ENCODE data around the gene B4GALNT2.
"Not testable (repeated sequence)": the region's sequence is repeated elsewhere in the genome, so short reads cannot be mapped to it uniquely, and the experiment has no call there.

Gene B4GALNT2

GRCh38 chr17:49180998-49181635 is 48.5 kb downstream of the B4GALNT2 start:
- DNase-seq (ENCODE audit: low read depth in 2 of 2): no peak

DNA sequence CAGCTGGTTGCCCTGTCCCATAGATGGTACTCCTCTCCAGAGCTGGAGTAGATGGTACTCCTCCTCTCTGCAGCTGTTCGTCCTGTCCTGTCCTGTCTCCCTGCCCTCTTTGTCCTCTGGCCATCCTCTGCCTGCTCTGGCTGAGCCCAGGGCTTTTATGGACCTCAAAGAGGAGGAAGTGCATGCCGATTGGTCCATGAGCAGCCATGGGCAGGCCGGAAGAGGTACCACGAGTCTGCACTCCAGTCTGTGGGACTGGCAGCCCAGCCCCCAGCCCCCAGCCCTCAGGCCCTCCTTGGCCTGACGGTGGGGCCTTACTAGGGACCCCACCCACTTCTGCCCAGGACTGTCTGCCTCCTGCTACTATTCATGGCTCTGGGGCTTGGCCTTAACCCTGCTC is 50.8 kb downstream of the B4GALNT2 start:
- DNase-seq (ENCODE audit: low read depth in 2 of 2): no peak

- no peak for DNase-seq (ENCODE audit: low read depth in 2 of 2)
These were observed 51.2 kb downstream of the B4GALNT2 start for GRCh38 chr17:49183801-49184200.

GRCh38 chr17:49184522-49184921 is 52.0 kb downstream of the B4GALNT2 start:
- not testable (repeated sequence) for DNase-seq (ENCODE audit: low read depth in 2 of 2)

GRCh38 chr17:49185381-49185780 is 52.8 kb downstream of the B4GALNT2 start:
- not testable (repeated sequence) for DNase-seq (ENCODE audit: low read depth in 2 of 2)

GRCh38 chr17:49187301-49187700 is 54.7 kb downstream of the B4GALNT2 start:
- DNase-seq (ENCODE audit: low read depth in 2 of 2): no peak

DNA sequence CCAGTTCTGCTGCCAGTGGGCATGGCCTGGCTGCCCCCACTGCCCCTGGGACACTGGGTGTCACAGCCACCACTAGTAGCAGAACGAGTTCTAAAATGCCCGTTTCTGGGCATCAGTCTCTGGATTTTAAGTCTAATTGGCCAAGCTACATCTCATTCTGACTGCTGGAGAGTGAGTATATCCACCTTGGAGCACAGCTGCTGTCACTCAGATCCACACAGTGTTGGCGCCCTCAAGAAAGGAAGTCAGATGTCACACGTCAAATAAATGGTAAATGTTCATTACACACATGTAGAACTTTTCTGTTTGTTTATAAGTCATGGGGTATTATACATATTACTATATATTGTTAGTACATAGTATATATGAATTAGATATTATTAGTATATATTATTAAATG is 58.4 kb downstream of the B4GALNT2 start:
- no peak for DNase-seq (ENCODE audit: low read depth in 2 of 2)

DNA sequence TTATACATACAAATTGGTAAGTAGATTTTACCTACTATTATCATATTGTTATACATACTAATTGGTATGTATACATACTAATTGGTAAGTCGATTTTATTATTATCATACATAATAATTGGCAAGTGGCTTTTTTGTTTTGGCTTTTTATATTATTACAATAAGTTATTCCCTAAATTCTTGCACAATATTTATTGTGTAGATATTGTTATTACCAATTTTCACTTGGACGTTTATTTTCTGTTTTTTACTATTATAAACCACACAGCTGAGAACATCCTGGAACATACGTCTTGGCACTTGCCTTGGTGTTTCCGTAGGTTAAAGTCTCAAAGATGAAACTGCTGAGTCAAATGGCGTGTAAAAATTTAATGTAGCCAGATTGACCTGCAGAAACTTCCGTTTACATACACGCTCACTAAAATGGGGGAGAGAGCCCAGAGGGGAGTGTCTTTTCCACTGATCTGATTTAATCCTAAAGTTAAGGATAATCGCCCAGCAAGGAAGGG is 58.9 kb downstream of the B4GALNT2 start:
- no peak for DNase-seq (ENCODE audit: low read depth in 2 of 2)

DNA sequence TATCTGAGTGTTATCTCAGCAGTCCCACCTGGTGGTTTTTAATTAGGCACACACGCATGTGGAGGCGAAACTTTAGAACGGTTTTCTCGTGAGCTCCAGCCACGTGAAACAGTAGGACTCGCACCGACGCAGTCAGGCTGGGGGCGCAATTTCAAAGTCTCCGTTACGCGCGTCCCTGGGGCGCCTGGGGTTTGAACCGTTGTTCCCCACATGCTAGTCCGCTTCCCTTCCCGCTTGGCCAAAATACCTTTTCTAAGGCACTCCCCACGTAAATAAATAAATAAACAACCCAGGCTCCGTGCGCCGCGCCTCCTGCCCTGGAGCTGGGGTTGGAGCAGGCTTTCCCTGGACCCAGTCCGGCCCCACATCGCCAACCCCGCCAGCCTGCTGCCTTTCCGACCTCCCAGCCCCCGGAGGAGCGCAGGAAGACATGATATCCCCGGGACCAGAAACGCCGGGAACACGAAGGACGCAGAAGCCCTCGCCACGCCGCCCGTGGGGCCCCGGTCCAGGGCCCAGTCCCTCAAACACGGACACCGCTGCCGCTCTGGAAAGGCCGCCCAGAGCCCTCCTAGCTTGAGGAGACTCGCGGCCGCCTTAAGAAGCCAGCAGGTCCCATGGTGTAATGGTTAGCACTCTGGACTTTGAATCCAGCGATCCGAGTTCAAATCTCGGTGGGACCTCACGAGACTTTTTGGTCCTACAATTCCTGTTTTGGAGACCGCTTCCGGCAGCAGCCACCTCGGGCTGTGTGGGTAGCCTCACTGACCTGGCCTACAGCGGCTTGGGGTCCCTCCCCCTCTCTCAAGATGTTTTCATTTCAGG is 59.6 kb downstream of the B4GALNT2 start:
- DNase-seq (ENCODE audit: low read depth in 2 of 2): peak; percentile 82 to 90

DNA sequence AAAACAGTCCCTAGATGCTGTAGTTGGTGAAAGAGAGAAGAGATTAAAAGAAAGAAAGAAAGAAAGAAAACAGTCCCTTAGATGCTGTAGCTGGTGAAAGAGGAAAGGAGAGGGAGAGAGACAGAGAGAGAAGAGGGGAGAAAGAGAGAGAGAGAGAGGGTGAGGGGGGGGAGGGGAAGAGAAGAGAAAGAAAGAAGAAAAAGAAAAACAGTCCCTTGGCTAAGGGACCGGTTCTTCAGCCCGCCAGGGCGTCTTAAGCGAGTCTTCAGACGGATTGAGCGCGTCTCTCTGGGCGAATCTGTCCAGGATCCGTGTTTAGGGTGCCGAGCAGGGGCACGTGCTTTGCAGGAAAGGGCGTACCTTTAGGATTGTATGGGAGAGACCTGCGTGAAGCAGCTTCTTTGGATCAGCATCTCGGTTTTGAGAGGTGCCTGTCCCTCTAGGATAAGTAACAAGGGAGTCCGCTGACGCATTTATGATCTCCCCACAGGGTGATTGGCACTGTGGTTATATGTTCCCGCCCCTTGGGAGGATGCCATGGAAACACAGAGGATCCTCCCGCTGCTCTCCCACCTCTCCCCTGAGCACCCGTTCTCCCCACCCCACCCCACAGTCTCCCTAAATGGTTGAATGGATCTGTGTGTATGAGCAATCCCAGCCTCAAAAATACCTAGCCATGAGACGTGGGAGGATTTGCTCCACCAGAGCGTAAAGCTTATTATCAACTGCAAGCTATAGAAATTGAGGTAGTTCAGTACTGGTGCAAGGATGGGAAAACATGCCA is 61.1 kb downstream of the B4GALNT2 start:
- no peak for DNase-seq (ENCODE audit: low read depth in 2 of 2)

- DNase-seq (ENCODE audit: low read depth in 2 of 2): no peak
These were observed 61.7 kb downstream of the B4GALNT2 start for GRCh38 chr17:49194297-49194607.

DNA sequence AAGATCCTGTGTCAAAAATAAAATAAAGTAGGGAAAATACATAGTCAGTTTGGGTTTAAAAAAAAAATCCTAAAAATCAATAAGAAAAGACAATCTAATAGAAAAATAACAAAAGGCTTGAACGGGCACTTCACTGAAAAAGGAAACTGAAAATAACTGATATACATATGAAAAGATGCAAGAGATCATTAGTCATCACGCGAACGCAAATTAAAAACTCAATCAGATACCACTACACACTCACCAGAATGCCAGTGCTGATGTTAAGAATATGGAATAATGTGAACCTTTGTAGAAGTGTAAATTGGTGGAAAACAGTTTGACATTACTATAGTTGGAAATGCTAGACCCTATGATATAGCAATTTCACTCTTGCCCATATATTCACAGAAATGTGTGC is 63.2 kb downstream of the B4GALNT2 start:
- no peak for DNase-seq (ENCODE audit: low read depth in 2 of 2)

- no peak for DNase-seq (ENCODE audit: low read depth in 2 of 2)
These were observed 64.0 kb downstream of the B4GALNT2 start for GRCh38 chr17:49196520-49196919.

- no peak for DNase-seq (ENCODE audit: low read depth in 2 of 2)
These were observed 64.9 kb downstream of the B4GALNT2 start for GRCh38 chr17:49197346-49197998.

DNA sequence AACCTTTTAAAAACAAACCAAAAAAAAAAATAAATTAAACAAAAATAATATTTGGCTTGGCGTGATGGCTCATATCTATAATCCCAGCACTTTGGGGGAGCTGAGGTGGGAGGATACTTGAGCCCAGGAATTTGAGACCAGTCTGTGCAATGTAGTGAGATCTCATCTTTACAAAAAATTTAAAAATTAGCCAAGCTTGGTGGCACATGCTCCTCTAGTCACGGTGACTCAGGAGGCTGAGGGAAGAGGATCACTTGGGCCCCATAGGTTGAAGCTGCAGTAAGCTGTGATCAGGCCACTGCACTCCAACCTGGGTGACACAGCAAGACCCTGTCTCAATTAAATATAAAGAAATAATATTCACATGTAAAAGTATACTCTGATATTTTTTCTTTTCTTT is 65.6 kb downstream of the B4GALNT2 start:
- DNase-seq (ENCODE audit: low read depth in 2 of 2): no peak

GRCh38 chr17:49200423-49201083 is 68.0 kb downstream of the B4GALNT2 start:
- no peak for DNase-seq (ENCODE audit: low read depth in 2 of 2)

DNA sequence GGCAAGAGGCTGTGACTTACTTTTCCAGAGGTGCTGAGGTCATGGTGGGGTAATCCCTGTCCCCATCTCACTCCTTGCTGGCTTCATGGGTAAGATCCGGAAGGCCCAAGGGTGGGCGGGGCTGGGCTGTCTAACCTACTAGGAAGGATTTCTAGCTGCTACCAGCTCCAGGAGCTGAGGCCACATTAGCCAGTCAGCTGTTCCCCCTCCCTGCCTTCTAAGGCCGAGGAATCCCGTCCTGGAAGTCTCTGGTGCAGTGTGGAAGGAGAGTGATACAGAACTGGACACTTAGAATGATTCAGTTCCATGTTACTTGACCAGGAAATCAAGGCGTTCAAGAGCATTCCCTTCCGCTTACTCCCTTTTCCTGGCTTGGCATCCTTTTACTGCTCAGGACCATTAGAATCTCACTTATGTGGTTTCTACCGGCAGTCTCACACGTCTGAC is 68.9 kb downstream of the B4GALNT2 start:
- no peak for DNase-seq (ENCODE audit: low read depth in 2 of 2)

DNA sequence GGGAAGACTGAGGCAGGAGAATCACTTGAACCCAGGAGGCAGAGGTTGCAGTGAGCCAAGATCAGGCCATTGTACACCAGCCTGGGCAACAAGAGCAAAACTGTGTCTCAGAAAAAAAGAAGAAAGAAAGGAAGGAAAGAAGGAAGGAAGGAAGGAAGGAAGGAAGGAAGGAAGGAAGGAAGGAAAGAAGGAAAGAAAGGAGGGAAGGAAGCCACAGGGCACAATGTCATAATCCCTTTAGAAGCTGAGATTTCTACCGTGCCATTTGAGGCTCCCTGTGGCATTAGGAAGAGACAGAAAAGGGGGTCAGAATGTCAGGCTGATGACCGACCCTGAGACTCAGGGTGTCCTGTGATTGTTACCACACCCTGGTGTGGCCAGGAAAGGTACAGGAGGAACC is 71.2 kb downstream of the B4GALNT2 start:
- DNase-seq (ENCODE audit: low read depth in 2 of 2): no peak

DNA sequence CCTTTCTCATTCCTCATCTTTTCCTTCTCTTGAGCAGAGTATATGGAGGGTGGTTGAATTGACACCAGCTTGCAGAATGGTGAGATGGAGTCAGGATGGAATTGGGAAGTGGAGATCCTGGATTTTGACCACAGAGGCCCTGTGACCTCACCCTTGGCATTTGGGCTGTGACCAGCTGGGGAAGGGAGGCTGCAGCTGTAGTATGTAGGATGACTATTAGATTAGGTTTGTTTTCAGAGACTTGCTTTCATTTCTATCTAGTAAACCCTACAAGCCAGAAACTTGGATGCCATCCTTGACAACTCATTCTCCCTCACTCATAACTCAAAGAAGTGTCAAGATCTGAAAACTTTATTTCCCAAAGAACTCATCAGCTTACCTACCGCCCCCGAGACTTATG is 71.9 kb downstream of the B4GALNT2 start:
- DNase-seq (ENCODE audit: low read depth in 2 of 2): no peak

GRCh38 chr17:49209061-49209571 is 76.5 kb downstream of the B4GALNT2 start:
- no peak for DNase-seq (ENCODE audit: low read depth in 2 of 2)

Data from stimulated activated CD8-positive, alpha-beta memory T cell treated with anti-CD3 and anti-CD28 coated beads, Interleukin-2, amount 100 ng/mL, for 48 hours (primary cell).